NCI-H345 (cell line): ENCODE measurements around the gene ONECUT3.

Experiments used
- DNase-seq: peaks from one replicate; lab custom pipeline; 2025; lab: John Stamatoyannopoulos, UW

ONECUT3 gene

DNA sequence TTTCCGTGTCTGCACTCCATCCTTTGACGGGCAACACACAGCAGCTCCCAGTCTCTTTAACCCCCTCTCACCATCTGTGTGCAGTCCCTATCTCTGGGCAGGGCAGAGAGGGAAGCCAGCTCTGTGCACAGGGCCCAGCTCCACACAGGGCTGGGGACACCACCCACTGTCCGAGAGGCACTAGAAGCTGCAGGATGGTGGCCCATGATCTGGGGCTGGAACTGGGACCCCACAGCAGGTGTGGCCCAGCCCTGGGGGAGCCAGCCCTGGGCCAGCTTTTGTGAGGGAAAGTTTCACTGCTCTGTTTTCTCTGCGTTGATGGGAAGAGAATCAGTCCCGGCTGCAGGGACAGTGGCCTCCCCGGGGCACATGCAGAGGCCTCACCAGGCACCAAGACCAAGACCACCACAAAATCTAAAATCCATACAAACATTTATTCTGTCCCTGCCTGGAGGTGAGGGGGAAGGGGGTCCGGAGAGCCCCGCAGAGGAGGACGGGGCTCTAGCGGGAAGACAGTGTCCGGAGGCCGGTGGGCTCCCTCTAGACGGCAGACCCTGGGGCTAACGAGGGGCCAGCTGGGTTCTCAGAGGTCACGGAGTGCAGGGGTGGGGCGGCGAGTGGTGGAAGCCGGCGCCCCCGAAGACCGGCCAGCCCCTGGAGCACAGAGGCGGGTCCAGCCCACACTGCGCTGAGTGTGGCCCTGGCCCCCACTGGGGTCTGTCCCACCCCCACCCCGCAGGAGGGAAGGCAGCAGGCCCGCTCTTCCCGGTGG lies 61.7 kb downstream of the ONECUT3 start:
- no peak for DNase-seq

DNA sequence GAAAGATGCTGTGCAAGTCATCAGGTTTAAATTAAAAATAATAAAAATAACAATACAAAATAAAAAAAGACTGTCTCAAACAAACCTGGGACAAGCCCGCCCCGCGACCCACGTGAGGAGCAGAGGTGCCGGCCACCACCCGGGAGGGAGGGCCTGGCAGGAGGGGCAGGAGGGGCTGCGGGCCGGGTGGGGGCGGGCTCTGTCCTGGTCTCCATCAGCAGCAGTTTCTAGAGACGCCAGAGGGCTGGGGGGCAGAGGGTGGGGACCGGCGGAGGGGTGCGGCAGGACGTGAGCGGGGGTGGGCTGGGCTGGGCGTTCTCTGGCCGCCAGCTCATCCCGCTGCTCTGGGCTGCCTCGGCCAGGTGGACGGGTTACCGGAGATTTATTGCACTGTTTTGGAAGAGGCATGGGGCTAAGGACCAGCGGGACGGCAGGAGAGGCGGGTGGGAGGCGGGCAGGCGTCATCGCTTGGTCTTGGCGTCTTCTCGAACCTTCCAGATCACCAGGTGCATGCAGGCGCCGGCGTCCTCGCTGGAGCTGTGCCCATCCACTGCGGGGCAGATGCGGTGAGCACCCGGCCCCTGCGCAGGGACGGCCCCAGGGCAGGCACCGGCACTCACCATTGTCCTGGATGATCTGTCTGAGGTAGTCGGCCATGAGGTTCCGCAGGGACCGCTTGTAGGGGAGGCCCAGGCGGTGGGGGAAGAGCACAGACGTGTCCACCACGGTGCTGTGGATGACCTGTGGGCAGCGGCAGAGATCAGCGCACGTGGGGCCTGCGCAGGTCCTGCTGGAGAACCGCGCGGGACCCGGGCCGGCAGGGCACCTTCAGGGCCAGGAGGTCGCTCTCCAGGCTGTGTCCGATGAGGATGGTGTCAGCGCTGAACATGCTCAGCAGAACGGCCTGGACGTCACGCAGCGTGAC lies 62.6 kb downstream of the ONECUT3 start:
- DNase-seq, result no peak

DNA sequence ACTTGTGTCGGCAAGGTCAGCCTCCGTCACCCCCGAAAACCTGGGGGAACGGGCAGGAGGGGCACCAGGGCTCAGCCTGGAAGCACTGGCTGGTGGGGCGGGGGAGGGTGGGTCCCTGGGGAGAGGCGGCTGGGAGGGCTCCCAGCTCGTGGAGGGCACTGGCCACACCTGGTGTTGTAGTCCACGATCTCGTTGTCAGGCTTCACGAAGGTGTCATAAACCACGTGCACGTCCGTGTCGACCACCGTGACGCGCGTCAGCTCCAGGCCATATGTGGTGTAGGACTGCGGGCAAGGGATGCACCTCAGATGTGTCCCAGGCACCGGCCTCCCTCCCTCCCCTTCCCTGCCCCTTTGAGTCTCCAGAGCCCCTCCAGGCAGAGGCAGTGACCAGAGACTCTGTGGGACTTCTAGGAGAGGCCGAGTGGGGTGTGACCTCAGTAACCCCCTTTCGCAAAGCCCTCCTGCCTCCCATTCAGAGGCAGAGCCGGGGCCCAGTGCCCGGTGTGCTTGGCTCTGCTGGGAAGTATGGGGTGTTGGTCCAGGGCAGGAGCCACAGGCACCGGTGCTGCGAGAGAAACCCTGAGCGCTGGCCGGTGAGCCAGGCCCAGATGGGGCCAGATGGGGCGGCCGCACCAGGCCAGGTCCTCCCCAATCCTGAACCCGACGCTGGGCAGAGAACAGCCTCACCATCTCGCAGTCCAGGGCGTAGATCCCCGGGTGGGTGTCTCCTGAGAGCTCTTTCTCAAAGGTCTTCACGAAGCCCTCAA lies 63.4 kb downstream of the ONECUT3 start:
- DNase-seq, result no peak

DNA sequence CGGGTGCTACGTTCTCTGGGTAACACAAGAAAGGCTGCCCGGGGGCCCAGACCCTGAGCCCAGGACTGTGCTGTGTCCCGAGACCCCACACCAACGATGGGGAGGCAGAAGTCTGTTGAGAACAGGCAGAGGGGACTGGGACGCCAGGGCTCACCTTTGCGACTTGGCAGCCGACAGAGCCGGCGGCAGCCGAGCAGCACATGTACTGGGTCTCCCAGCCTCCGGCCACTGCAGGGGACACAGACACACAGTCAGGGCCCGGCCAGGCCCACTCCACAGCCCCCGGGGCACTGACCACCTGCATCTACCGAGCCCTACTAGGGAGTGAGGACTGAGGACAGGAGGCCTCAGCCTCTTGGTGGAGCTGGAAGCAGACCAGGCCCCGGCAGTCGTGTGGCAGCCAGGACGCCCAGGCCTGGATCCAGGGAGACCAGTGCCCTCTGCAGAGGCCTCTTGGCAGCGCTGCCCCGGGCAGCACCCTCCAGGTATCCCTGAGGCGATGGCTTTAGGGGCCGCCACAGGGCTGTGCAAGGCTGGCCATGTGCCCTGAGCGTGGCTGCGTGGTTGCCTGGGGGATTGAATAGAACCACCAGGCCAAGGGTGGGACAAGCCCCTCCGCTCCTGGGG lies 64.4 kb downstream of the ONECUT3 start:
- no peak for DNase-seq

DNA sequence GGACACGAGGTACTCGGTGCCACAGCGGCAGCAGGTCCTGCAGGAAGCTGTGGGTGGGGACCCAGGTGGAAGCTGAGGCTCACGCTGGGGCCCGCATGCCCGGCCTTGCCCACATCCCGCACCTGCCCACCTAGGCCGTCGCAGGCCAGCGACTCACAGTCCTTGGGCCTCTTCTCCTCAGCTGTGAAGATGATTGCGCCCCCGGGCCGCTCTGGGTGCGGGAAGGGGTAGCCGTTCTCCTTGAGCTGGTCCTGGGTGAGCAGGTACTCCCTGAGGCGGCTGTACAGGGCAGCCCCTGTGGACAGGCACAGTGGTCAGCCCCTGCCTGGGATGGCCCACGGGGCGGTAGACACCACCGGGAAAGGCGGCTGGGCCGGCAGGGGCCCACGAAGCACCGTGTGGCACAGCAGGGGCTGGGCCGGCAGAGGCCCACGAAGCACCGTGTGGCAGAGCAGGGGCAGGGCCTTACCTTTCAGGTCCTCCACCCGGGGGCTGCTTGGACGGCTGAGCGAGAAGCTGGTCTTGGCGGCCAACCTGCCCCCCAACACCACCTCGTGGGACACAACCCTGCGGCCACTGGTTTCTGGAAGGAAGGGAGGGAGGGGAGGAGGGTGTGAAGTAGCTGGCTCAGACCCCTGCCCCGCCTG lies 65.4 kb downstream of the ONECUT3 start:
- no peak for DNase-seq

DNA sequence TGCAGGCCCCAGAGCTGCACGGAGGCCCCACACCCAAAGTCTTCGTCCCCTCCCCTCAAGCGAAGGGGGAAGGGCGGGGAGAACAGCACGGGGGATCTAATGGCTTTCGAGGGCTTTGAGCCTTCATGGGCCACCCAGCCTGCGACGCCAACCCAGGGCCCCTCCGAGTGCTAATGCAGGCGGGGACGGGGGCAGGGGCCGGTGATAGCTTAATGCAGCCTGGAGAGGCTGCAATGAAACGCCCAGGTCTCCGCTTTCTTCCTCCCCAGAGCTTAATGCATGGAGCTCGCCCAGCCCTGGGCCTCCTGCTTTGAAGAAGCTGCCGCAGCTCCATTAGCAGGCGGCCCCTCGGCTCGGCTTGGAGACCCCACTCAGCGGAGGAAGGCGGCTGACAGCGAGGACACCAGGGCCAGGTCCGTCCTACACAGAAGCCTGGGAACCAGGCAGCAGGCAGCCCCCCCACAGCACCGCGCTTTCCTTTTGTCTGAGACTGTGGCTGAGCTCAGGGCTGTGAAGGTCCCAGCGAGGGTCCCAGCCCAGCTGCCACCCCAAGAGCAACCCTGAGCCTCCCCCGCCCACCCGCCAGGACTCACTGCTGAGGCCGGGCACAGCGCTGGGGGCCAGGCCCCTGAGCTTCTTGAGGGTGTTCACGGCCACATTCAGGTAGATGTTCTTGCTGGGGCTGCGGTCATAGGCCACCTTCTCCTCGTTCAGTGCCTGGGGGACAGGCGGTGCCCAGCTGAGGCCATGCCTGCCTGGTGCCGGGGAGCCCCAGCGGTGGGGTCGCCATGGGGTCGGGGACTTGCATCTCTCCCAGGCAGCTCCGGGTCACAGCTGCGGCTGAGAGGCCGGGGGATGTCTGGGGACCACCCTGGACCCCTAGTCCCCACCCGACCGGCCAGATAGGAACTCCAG lies 66.3 kb downstream of the ONECUT3 start:
- DNase-seq, result no peak

DNA sequence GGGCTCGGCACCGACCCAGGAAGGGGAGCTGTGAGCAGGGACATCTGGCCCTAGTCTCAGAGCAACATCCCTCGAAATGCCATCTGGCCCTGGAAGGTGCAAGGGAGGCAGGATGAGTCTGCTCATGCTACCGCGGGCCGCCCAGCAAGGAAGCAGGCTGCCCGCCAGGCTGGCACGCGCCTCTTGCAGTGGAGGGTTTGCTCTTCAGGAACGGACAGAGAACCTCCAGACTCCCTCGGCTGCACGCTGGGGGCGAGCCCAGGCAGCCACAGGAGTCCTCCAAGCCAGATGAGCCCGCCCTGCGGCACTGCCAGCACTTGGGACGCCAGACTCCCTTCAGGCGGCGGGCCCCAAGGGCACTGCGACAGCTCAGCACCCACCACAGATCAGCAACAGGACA lies 68.9 kb downstream of the ONECUT3 start:
- no peak for DNase-seq

DNA sequence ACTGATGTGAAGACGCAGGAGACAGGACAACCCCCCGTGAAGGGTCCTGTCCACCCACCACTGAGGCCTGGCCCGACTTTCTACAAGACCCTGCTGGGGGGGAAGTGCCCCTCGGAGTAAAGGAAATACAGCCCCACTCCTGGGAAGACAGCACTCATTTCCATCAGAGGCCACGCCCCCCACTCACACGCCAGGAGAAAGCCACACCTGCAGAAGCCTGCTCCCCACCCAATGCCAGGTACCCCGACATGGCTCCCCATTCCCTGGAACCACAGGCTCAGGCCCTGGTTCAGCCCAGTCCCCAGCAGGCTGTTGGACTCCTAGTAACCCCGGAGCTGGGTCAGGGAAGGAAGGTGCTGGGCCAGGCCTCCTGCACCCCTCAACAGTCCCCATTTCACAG lies 69.7 kb downstream of the ONECUT3 start:
- no peak for DNase-seq

DNA sequence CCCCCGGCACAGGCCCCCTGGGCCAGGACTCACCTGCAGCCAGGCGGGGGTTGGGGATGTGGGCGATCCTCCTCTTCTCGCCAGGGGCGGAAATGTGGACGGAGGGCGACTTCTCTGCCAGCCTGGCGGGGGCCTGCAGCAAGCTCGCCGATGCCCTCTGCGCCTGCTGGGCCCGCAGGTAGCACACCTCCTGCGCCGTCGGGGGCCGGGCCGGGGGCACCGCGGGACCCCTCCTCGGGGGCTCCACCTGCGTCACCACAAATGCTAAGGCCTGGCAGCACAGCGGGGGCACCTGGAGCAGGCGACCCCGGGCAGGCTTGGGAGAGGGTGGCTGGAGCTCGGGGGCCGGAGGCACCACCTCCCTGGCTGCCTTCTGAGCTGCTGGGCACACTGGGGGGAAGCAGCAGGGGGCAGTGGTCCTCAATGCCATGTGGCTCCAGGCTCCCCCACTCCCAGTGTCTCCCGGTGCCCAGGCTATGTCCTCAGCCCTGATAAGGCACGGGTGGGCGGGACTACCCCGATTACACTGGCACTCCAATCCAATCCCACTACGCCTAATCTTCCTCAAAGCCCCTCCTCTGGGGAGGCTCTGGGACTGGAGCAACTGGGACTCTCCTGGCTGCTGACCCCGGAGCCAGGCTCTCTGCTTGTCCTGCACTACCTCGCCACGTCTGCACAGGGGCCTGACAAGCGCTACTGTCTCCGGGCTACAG lies 70.4 kb downstream of the ONECUT3 start:
- DNase-seq, result no peak

DNA sequence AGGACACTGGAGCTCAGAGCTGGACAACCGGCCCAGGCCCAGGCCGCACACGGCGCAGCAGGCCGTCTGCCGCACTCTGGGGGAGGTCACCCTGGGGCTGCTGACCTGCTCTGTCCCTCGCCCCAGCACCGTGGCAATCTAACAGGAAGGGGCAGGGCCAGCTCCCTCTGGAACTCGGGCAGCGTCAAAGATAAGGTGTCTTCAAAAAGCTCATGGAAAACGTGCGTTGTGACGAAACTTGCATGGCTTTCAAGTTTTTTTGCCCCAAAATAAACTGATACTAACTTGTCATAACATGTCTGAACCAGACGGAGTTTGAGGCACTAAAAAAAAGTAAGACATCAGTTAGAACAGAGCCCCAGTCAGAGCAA lies 70.9 kb downstream of the ONECUT3 start:
- DNase-seq, result no peak

DNA sequence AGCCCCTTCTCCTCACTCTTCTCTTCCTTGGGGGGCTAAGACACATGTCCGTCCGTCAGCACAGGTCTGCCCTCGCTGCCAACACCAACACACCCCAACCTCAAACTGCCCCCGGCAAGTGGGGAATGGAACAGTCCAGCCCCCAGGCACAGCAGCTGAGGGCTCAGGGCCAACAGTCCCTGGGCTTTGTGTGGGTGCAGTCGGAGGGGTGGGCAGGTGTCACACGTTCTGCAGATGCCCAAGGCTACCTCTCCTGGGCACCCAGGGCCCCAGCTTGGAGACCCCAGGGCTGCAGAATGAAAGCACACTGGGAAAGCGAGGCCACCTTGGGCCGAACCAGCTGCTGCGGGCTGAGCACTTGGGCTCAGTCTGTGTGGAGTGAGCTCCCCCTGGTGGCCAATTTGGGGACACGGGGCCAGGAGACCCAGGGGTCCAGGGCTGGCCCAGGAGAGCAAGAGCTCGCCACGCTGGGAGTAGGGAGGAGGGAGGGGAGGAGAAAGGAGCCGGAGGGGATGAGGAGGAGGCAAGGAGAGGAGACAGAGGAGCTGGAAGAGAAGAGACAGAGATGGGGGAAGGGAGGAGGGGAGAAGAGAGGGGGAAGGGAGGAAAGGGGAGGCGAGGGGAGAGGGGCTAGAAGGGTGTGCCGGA lies 72.7 kb downstream of the ONECUT3 start:
- DNase-seq, result peak; percentile 67

DNA sequence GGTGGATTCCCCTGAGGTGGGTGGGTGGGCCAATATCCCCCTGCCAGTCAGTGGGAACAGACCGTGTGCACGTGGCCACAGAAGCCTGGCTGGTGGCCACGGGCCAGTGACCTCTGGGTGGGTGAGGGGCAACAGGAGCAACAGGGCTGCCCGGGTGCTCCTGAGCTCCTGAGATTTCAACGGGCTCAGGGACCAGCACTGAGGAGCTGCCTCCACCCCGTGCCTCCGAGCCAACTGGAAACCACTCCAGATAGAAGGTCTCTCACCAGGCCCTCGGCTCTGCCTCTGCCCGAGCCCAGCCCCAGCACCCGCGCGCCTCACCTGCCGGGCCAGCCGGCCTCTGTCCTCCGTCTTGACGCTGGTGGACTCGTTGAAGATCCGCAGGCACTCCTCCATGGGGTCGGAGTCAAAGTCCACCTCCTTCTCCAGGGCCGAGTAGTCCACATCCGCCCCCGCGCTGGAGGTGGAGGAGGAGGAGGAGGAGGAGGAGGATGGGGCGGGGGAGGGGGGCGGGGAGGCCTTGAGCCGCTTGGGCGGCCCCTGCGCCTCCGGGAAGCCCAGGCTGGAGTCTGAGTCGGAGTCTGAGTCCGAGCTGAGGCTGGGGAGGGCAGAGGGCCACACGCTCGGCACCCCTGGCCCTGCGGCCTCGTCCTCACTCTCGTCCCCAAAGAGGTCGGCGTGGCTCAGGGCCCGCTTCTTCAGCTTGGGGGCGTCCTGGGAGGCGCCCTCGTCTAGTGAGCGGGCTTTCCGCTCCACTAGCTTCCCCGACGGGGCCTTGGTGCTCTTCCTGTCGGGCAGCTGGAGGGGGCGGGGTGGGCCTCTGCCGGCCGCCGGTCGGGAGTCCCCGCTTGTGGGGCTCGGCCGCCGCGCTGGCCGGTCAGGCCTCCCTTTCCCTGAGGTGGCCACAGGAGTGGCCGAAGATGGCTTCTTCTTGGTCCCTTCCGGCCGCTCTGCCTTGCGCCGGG lies 73.5 kb downstream of the ONECUT3 start:
- DNase-seq, result no peak

DNA sequence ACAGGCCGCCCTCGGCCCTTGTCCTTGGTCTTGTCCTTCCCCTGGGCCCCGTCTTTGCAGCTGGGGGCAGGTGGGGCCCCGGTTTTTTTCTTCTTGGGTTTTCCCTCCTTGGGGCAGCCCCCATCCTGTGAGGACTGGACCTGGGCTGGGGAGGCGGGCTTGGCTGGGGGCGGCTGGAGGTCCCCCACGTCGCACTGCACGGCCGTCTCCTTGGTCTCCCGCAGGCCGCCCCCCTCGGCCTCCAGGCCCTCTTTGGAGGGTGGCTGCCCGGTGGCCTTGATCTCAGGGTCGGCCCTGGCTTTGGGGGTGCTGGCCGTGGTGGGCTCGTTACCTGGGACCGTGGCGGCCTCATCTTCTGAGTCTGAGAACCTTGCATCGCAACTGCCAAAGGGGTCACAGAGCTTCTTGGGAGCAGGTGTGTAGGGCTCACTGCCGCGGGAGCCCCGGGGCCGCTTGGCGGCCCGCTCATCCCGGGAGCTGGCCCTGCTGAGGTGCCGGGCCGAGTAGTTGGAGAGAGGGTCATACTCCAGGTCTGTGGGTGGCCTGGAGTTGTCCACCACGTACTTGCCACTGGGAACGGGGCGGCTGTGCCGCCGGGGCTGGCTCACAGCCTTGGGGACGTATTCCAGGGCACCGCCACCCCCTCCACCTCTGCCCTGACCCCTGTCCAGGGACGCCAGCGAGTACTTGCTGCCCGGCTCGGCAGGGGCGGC lies 74.4 kb downstream of the ONECUT3 start:
- no peak for DNase-seq

DNA sequence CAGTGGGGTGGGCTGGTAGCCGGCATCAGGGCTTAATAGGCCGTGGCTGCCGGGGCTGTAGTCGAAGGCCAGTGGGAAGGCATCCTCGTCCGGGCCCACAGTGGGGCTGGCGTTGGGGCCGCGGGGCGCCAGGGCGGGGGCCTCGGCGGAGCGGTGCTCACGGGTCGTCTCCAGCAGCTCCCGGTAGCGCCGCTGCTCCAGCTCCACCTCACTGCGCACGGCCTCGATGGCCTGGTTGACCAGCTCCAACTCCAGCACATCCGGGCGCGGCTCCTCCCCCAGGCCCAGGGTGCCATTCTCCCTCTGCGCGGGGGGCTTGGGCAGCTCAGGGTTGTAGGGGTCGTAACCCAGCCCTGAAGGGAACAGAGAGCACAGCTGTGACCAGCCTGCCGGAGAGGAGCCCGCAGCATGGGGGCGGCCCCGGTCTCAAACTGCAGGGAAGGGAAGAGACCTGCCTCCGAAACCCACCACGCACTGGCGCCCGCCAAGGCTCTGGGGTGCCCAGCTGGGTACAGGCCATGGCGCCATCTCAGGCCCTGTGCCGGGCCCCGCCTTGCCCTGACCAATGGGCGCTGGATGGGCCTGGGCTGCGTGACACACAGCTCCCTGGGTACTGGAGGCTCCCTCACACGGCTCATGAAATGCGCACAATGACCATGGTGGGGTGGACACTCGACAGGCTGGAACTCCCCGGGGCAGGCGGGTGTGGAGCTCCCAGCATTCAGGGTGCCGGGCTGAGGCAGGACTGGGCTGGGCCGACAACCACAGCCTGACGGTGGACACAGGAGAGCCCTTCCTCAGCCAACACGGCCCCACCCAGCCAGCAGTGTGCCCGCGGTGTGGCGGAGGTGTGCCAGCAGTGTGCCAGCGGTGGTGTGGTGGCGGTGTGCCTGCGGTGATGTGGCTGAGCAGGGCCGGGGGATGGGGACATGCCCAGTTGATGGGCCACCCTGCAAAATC lies 75.3 kb downstream of the ONECUT3 start:
- DNase-seq, result no peak

DNA sequence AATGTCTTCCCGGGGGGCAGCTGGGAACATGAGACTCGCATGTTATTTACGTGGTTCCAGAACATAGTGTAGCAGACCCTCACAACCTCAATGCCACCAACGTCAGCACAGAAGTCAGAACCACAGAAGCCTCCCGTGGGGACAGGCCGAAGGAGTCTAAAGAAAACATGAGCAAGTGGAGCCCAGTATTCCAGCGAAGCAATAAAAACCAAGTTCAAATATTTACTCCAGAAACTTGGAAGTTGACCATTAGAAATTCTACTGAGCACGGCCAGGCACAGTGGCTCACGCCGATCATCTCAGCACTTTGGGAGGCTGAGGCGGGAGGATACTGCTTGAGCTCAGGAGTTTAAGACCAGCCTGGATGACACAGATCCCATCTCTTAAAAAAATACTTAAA lies 76.7 kb downstream of the ONECUT3 start:
- no peak for DNase-seq

DNA sequence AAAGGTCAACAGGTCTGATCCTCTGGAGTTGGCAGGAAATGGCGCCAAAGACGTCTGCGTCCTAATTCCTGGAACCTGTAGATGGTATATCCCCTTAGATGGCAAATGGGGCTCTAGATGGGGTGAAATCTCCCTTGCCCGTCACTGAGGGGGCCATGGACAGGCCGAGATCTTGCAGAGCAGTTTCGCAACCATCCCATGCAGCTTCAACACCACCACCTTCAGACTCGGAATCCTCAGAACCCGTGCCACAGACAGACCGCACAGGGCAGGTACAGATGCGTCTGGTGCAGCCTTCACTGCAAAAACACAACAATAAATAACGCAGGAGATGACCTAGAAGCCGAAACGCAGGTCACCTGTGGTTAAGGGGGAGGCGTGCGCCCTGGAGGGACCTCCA lies 77.3 kb downstream of the ONECUT3 start:
- DNase-seq, result no peak
